Measurements from ENCODE around the gene NRG2.

Gene NRG2

GRCh38 chr5:140041099-140041491, 2.0 kb downstream of the NRG2 start:
- no peak for DNase-seq (ENCODE audit: low read depth)

- no peak for DNase-seq (ENCODE audit: low read depth)
These were observed 2.7 kb downstream of the NRG2 start for GRCh38 chr5:140040358-140040757.

GRCh38 chr5:140039561-140039960, 3.5 kb downstream of the NRG2 start:
- DNase-seq (ENCODE audit: low read depth), result no peak

GRCh38 chr5:140038373-140038957, 4.6 kb downstream of the NRG2 start:
- DNase-seq (ENCODE audit: low read depth), result no peak

GRCh38 chr5:140037012-140037411, 6.1 kb downstream of the NRG2 start:
- no peak for DNase-seq (ENCODE audit: low read depth)

GRCh38 chr5:140035881-140036280, 7.2 kb downstream of the NRG2 start:
- DNase-seq (ENCODE audit: low read depth), result no peak

GRCh38 chr5:140033037-140033760, 9.9 kb downstream of the NRG2 start:
- no peak for DNase-seq (ENCODE audit: low read depth)

GRCh38 chr5:140032296-140032695, 10.8 kb downstream of the NRG2 start:
- no peak for DNase-seq (ENCODE audit: low read depth)

GRCh38 chr5:140027807-140028206, 15.3 kb downstream of the NRG2 start:
- no peak for DNase-seq (ENCODE audit: low read depth)

GRCh38 chr5:140025736-140026135, 17.4 kb downstream of the NRG2 start:
- DNase-seq (ENCODE audit: low read depth), result no peak

- DNase-seq (ENCODE audit: low read depth), result no peak
These were observed 18.2 kb downstream of the NRG2 start for GRCh38 chr5:140024928-140025327.

GRCh38 chr5:140023611-140024191, 19.4 kb downstream of the NRG2 start:
- DNase-seq (ENCODE audit: low read depth), result no peak

GRCh38 chr5:140020601-140021177, 22.4 kb downstream of the NRG2 start:
- DNase-seq (ENCODE audit: low read depth), result no peak

GRCh38 chr5:140018920-140019644, 24.0 kb downstream of the NRG2 start:
- no peak for DNase-seq (ENCODE audit: low read depth)

- DNase-seq (ENCODE audit: low read depth), result no peak
These were observed 24.6 kb downstream of the NRG2 start for GRCh38 chr5:140018517-140018916.

- no peak for DNase-seq (ENCODE audit: low read depth)
These were observed 25.0 kb downstream of the NRG2 start for GRCh38 chr5:140018096-140018481.

GRCh38 chr5:140017397-140018095, 25.6 kb downstream of the NRG2 start:
- no peak for DNase-seq (ENCODE audit: low read depth)

GRCh38 chr5:140015706-140016105, 27.4 kb downstream of the NRG2 start:
- DNase-seq (ENCODE audit: low read depth), result no peak

GRCh38 chr5:140014751-140015150, 28.3 kb downstream of the NRG2 start:
- DNase-seq (ENCODE audit: low read depth), result no peak

GRCh38 chr5:140013536-140013935, 29.6 kb downstream of the NRG2 start:
- DNase-seq (ENCODE audit: low read depth), result no peak

GRCh38 chr5:140012443-140012842, 30.7 kb downstream of the NRG2 start:
- no peak for DNase-seq (ENCODE audit: low read depth)

- DNase-seq (ENCODE audit: low read depth), result no peak
These were observed 31.7 kb downstream of the NRG2 start for GRCh38 chr5:140011297-140011802.
